Muscle layer of colon (tissue), 2 donors: ENCODE measurements around the gene B3GAT3.

ENCODE experiments used
- H3K27ac ChIP-seq: one replicate; pipeline ENCODE4 v1.7.0; 2013; ENCODE audit warnings: low read depth, mild to moderate bottlenecking, low read length, moderate library complexity
- H3K27me3 ChIP-seq, 2 donors: one replicate each; pipeline ENCODE4 v1.7.0; 2013; ENCODE audit warnings: low read length in 2 of 2, mild to moderate bottlenecking in 2 of 2; ENCODE audit not compliant: insufficient read depth in 2 of 2, control insufficient read depth in 1 of 2
- H3K36me3 ChIP-seq: one replicate; pipeline ENCODE4 v1.7.0; 2013; ENCODE audit warnings: mild to moderate bottlenecking, low read length; ENCODE audit not compliant: insufficient read depth
- H3K4me1 ChIP-seq: one replicate; pipeline ENCODE4 v1.7.0; 2013; ENCODE audit warnings: mild to moderate bottlenecking, low read length; ENCODE audit not compliant: insufficient read depth
- H3K4me3 ChIP-seq, 2 donors: one replicate each; pipeline ENCODE4 v1.7.0; 2013; ENCODE audit warnings: low read length in 2 of 2, low read depth in 1 of 2, mild to moderate bottlenecking in 1 of 2, moderate library complexity in 1 of 2
- H3K9ac ChIP-seq: one replicate; pipeline ENCODE4 v1.7.0; 2013; ENCODE audit warnings: low read length
- H3K9me3 ChIP-seq: one replicate; pipeline ENCODE4 v1.7.0; 2013; ENCODE audit warnings: mild to moderate bottlenecking, low read length
- donor health status: abdominal sarcoma.
- donor health status: Adenocarcinoma of cecum.

Gene B3GAT3

GRCh38 chr11:62610814-62611704, 10.7 kb downstream of the B3GAT3 start:
- peaks cover 20% of the 10 kb centered on the region for H3K4me1 ChIP-seq
- H3K9ac ChIP-seq: peak overlapping the region; percentile 90
- H3K9me3 ChIP-seq: no peaks in the 10 kb centered on the region
- peaks cover 20% of the 10 kb centered on the region for H3K36me3 ChIP-seq
- H3K4me3 ChIP-seq: peak overlapping the region; percentile 39 to 89
- H3K27ac ChIP-seq: peak overlapping the region; percentile 92
- no peaks in the 10 kb centered on the region for H3K27me3 ChIP-seq

GRCh38 chr11:62610403-62610802, 11.4 kb downstream of the B3GAT3 start:
- Histone ChIP-seq H3K36me3 (peaks cover 18% of the 10 kb centered on the region), H3K9me3 (no peaks in the 10 kb centered on the region), H3K27me3 (no peaks in the 10 kb centered on the region), H3K9ac (no peak overlapping the region), H3K27ac (no peak overlapping the region), H3K4me1 (peaks cover 20% of the 10 kb centered on the region), H3K4me3 (no peak overlapping the region)

GRCh38 chr11:62608776-62609175, 13.0 kb downstream of the B3GAT3 start:
- Histone ChIP-seq H3K27ac (no peak overlapping the region), H3K9me3 (no peaks in the 10 kb centered on the region), H3K9ac (no peak overlapping the region), H3K4me3 (no peak overlapping the region), H3K36me3 (peaks cover 21% of the 10 kb centered on the region), H3K4me1 (peaks cover 20% of the 10 kb centered on the region), H3K27me3 (no peaks in the 10 kb centered on the region)

GRCh38 chr11:62607714-62608113, 14.1 kb downstream of the B3GAT3 start:
- H3K9me3 ChIP-seq: no peaks in the 10 kb centered on the region
- H3K4me1 ChIP-seq: peaks cover 21% of the 10 kb centered on the region
- H3K4me3 ChIP-seq: no peak overlapping the region
- H3K9ac ChIP-seq: no peak overlapping the region
- no peak overlapping the region for H3K27ac ChIP-seq
- peaks cover 21% of the 10 kb centered on the region for H3K36me3 ChIP-seq
- H3K27me3 ChIP-seq: no peaks in the 10 kb centered on the region

GRCh38 chr11:62605902-62606301, 15.9 kb downstream of the B3GAT3 start:
- H3K9ac ChIP-seq: no peak overlapping the region
- no peak overlapping the region for H3K4me3 ChIP-seq
- peaks cover 10% of the 10 kb centered on the region for H3K4me1 ChIP-seq
- H3K27ac ChIP-seq: no peak overlapping the region
- no peaks in the 10 kb centered on the region for H3K9me3 ChIP-seq
- no peaks in the 10 kb centered on the region for H3K27me3 ChIP-seq
- H3K36me3 ChIP-seq: peaks cover 21% of the 10 kb centered on the region

GRCh38 chr11:62605467-62605866, 16.3 kb downstream of the B3GAT3 start:
- H3K9me3 ChIP-seq: no peaks in the 10 kb centered on the region
- H3K27me3 ChIP-seq: no peaks in the 10 kb centered on the region
- no peak overlapping the region for H3K9ac ChIP-seq
- H3K4me1 ChIP-seq: peaks cover 11% of the 10 kb centered on the region
- H3K27ac ChIP-seq: no peak overlapping the region
- H3K4me3 ChIP-seq: no peak overlapping the region
- peaks cover 21% of the 10 kb centered on the region for H3K36me3 ChIP-seq

- H3K27me3 ChIP-seq: no peaks in the 10 kb centered on the region
- H3K4me3 ChIP-seq: no peak overlapping the region
Measured at GRCh38 chr11:62604460-62605120, 17.2 kb downstream of the B3GAT3 start.

GRCh38 chr11:62603776-62604299, 17.9 kb downstream of the B3GAT3 start:
- Histone ChIP-seq H3K4me1 (peaks cover 27% of the 10 kb centered on the region), H3K36me3 (peaks cover 29% of the 10 kb centered on the region), H3K9me3 (no peaks in the 10 kb centered on the region), H3K4me3 (no peak overlapping the region), H3K27ac (no peak overlapping the region), H3K27me3 (no peaks in the 10 kb centered on the region), H3K9ac (no peak overlapping the region)

More at GRCh38 chr11:62604460-62605120, 17.2 kb downstream of the B3GAT3 start:
- H3K4me1 ChIP-seq: peaks cover 20% of the 10 kb centered on the region
- no peak overlapping the region for H3K27ac ChIP-seq
- peaks cover 29% of the 10 kb centered on the region for H3K36me3 ChIP-seq
- no peaks in the 10 kb centered on the region for H3K9me3 ChIP-seq
- no peak overlapping the region for H3K9ac ChIP-seq

GRCh38 chr11:62603072-62603408, 18.7 kb downstream of the B3GAT3 start:
- H3K9ac ChIP-seq: no peak overlapping the region
- H3K27me3 ChIP-seq: no peaks in the 10 kb centered on the region
- peaks cover 31% of the 10 kb centered on the region for H3K4me1 ChIP-seq
- peaks cover 35% of the 10 kb centered on the region for H3K36me3 ChIP-seq
- peak overlapping the region; percentile 59 to 83 for H3K4me3 ChIP-seq
- H3K9me3 ChIP-seq: no peaks in the 10 kb centered on the region
- peak overlapping the region; percentile 93 for H3K27ac ChIP-seq

GRCh38 chr11:62602141-62603071, 19.4 kb downstream of the B3GAT3 start:
- Histone ChIP-seq H3K27me3 (no peaks in the 10 kb centered on the region), H3K4me1 (peaks cover 31% of the 10 kb centered on the region), H3K9me3 (no peaks in the 10 kb centered on the region), H3K4me3 (peak overlapping the region; percentile 59 to 83), H3K36me3 (peaks cover 35% of the 10 kb centered on the region), H3K27ac (peak overlapping the region; percentile 93), H3K9ac (peak overlapping the region; percentile 60)
